ENCODE measurements around the gene SCN8A.

DNA sequence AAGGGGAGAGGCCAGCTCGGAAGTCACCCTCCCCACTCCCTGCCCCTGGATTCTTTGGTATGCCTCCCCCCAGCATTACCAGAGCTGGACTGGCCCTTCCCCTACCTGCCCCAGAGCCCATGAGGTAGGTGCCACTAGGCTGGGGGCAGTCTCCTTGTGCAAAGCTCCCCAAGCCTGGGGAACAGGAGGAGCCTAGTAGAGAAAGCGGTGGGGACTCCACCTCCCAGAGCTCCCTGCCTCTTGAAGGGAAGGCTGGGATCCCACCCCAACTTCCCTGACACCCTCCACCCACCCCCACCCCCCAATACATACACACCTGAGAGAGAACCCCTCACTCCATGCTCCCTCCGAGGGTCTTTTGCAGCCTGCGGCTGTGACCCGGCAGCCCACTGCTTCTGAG lies 227.1 kb downstream of the SCN8A start:
- no peak for TF ChIP-seq GATA2 (IDR thresholded peaks at IDR 0.05; ENCODE audit: low read depth, low read length)
- no peak for TF ChIP-seq GATA3 (IDR thresholded peaks at IDR 0.05; ENCODE audit: low read depth, low read length)
